ENCODE results near the gene TXNRD2. TPM values are rescaled to one million over a fixed set of nuclear protein-coding genes. Genes with fewer than 3 reads are reported as not detected.

TXNRD2 gene
- total RNA-seq, 2 donors from 2014 or later = 7.3 to 13.6 TPM

GRCh38 chr22:19864538-19865106, 77.0 kb downstream of the TXNRD2 start:
- no peak for DNase-seq
- TF ChIP-seq CTCF (conservative IDR thresholded peaks at IDR 0.05) = no peak
- Histone ChIP-seq H3K36me3 (ENCODE audit: control insufficient read depth, insufficient read depth, low read length) (no peaks in the 10 kb centered on the region), H3K4me3 (ENCODE audit: low read length) (no peak overlapping the region), H3K9me3 (ENCODE audit: control insufficient read depth, low read length) (no peaks in the 10 kb centered on the region), H3K4me1 (ENCODE audit: control insufficient read depth, insufficient read depth, low read length) (no peaks in the 10 kb centered on the region), H3K9ac (ENCODE audit: extremely low read depth, low read length, poor library complexity, severe bottlenecking) (no peak overlapping the region), H3K27me3 (ENCODE audit: control insufficient read depth, insufficient read depth, low read length, poor library complexity, severe bottlenecking) (no peaks in the 10 kb centered on the region), H3K27ac (ENCODE audit: low read depth, low read length) (no peak overlapping the region)
- 91 to 100% methylated on average over 1 to 4 of the region's 5 CpGs for WGBS, 2 experiments (ENCODE audit: insufficient coverage in 1 of 2, insufficient read length in 1 of 2)
- Mint-ChIP-seq H3K27me3 (ENCODE audit: insufficient read depth) (no peaks in the 10 kb centered on the region), H3K36me3 (ENCODE audit: low read depth) (no peaks in the 10 kb centered on the region), H3K4me1 (peaks cover 2% of the 10 kb centered on the region), H3K9me3 (no peaks in the 10 kb centered on the region), H3K4me3 (no peak overlapping the region), H3K27ac (no peak overlapping the region)

GRCh38 chr22:19863571-19863970, 78.0 kb downstream of the TXNRD2 start:
- Mint-ChIP-seq H3K27ac (no peak overlapping the region), H3K9me3 (no peaks in the 10 kb centered on the region), H3K27me3 (ENCODE audit: insufficient read depth) (no peaks in the 10 kb centered on the region), H3K4me1 (peaks cover 2% of the 10 kb centered on the region), H3K36me3 (ENCODE audit: low read depth) (no peaks in the 10 kb centered on the region), H3K4me3 (no peak overlapping the region)
- WGBS, 2 experiments (ENCODE audit: insufficient coverage in 1 of 2, insufficient read length in 1 of 2) = 92 to 96% methylated on average over 5 of the region's 5 CpGs
- H3K36me3 ChIP-seq (ENCODE audit: control insufficient read depth, insufficient read depth, low read length) = no peaks in the 10 kb centered on the region
- H3K9ac ChIP-seq (ENCODE audit: extremely low read depth, low read length, poor library complexity, severe bottlenecking) = no peak overlapping the region
- H3K27ac ChIP-seq (ENCODE audit: low read depth, low read length) = no peak overlapping the region
- H3K9me3 ChIP-seq (ENCODE audit: control insufficient read depth, low read length) = no peaks in the 10 kb centered on the region
- H3K27me3 ChIP-seq (ENCODE audit: control insufficient read depth, insufficient read depth, low read length, poor library complexity, severe bottlenecking) = no peaks in the 10 kb centered on the region
- H3K4me3 ChIP-seq (ENCODE audit: low read length) = no peak overlapping the region
- TF ChIP-seq CTCF (conservative IDR thresholded peaks at IDR 0.05) = no peak
- DNase-seq = peak; percentile 7
- no peaks in the 10 kb centered on the region for H3K4me1 ChIP-seq (ENCODE audit: control insufficient read depth, insufficient read depth, low read length)

- Histone ChIP-seq H3K27ac (ENCODE audit: low read depth, low read length) (no peak overlapping the region), H3K9me3 (ENCODE audit: control insufficient read depth, low read length) (no peaks in the 10 kb centered on the region), H3K27me3 (ENCODE audit: control insufficient read depth, insufficient read depth, low read length, poor library complexity, severe bottlenecking) (no peaks in the 10 kb centered on the region), H3K9ac (ENCODE audit: extremely low read depth, low read length, poor library complexity, severe bottlenecking) (no peak overlapping the region), H3K4me3 (ENCODE audit: low read length) (no peak overlapping the region), H3K36me3 (ENCODE audit: control insufficient read depth, insufficient read depth, low read length) (no peaks in the 10 kb centered on the region), H3K4me1 (ENCODE audit: control insufficient read depth, insufficient read depth, low read length) (no peaks in the 10 kb centered on the region)
- H3K27me3 Mint-ChIP-seq (ENCODE audit: insufficient read depth) = no peaks in the 10 kb centered on the region
- H3K36me3 Mint-ChIP-seq (ENCODE audit: low read depth) = no peaks in the 10 kb centered on the region
- 87 to 94% methylated on average over 11 to 12 of the region's 13 CpGs for WGBS, 2 experiments (ENCODE audit: insufficient coverage in 1 of 2, insufficient read length in 1 of 2)
- H3K4me3 Mint-ChIP-seq = no peak overlapping the region
- peaks cover 2% of the 10 kb centered on the region for H3K4me1 Mint-ChIP-seq
- TF ChIP-seq CTCF (conservative IDR thresholded peaks at IDR 0.05) = no peak
- no peak overlapping the region for H3K27ac Mint-ChIP-seq
- DNase-seq = peak; percentile 27
- no peaks in the 10 kb centered on the region for H3K9me3 Mint-ChIP-seq
Measured at GRCh38 chr22:19862619-19863246, 78.9 kb downstream of the TXNRD2 start.
